Mammary epithelial cell (primary cell): ENCODE results near the gene USP32.

Experiments
- CTCF ChIP-seq, 2 donors: IDR thresholded peaks in 1 of 2; conservative IDR thresholded peaks in 1 of 2; 2 replicates each; pipeline ENCODE4 v1.5.1; 2011 to 2012; ENCODE audit warnings: inconsistent platforms in 2 of 2, low read length in 2 of 2, mild to moderate bottlenecking in 2 of 2, control low read depth in 1 of 2, low read depth in 1 of 2; ENCODE audit not compliant: insufficient read depth in 1 of 2; ENCODE audit errors: extremely low read depth in 1 of 2
- EZH2 ChIP-seq: IDR thresholded peaks from 2 replicates; pipeline ENCODE4 v1.6.1; 2012; ENCODE audit warnings: low read length, inconsistent platforms, borderline replicate concordance

- TF ChIP-seq CTCF (conservative IDR thresholded peaks at IDR 0.05 in 1 of 2, IDR thresholded peaks at IDR 0.05 in 1 of 2; ENCODE audit: extremely low read depth in 1 of 2, insufficient read depth in 1 of 2, low read depth in 1 of 2, low read length in 2 of 2): no peak
- TF ChIP-seq EZH2: no peak
These were observed 70.4 kb downstream of the USP32 start for GRCh38 chr17:60321336-60322055.
